GM18517 (cell line): Measurements from ENCODE around the gene MLLT3.

Experiments used
- ATAC-seq: cut with Tn5 transposase; IDR thresholded peaks from one replicate; pipeline ENCODE4 v1.9.1; 2021; ENCODE audit warnings: mild to moderate bottlenecking, moderate library complexity; ENCODE audit not compliant: unreplicated experiment

MLLT3 gene

GRCh38 chr9:20630241-20630943 is 8.1 kb upstream of the MLLT3 start:
- no peak for ATAC-seq

GRCh38 chr9:20625003-20625349 is 2.7 kb upstream of the MLLT3 start:
- ATAC-seq, result no peak

- ATAC-seq, result peak; percentile 33
These were observed 2.1 kb upstream of the MLLT3 start for GRCh38 chr9:20624201-20625002.

GRCh38 chr9:20623748-20624124 is 1.4 kb upstream of the MLLT3 start:
- no peak for ATAC-seq

- no peak for ATAC-seq
These were observed 885 bp upstream of the MLLT3 start for GRCh38 chr9:20623021-20623747.

- ATAC-seq, result peak; percentile 8
These were observed 599 bp downstream of the MLLT3 start for GRCh38 chr9:20621471-20622329.

- no peak for ATAC-seq
These were observed 1.4 kb downstream of the MLLT3 start for GRCh38 chr9:20620650-20621470.

- ATAC-seq, result no peak
These were observed 2.7 kb downstream of the MLLT3 start for GRCh38 chr9:20619487-20620200.

GRCh38 chr9:20618361-20618802 is 3.9 kb downstream of the MLLT3 start:
- ATAC-seq, result no peak

- ATAC-seq, result no peak
These were observed 5.5 kb downstream of the MLLT3 start for GRCh38 chr9:20616808-20617207.

- no peak for ATAC-seq
These were observed 7.6 kb downstream of the MLLT3 start for GRCh38 chr9:20614602-20615216.

GRCh38 chr9:20611691-20612287 is 10.5 kb downstream of the MLLT3 start:
- no peak for ATAC-seq

- no peak for ATAC-seq
These were observed 11.7 kb downstream of the MLLT3 start for GRCh38 chr9:20610591-20610990.

- ATAC-seq, result no peak
These were observed 13.7 kb downstream of the MLLT3 start for GRCh38 chr9:20608582-20608981.

- ATAC-seq, result no peak
These were observed 15.6 kb downstream of the MLLT3 start for GRCh38 chr9:20606652-20607051.

GRCh38 chr9:20604562-20604961 is 17.7 kb downstream of the MLLT3 start:
- peak; percentile 77 for ATAC-seq

- no peak for ATAC-seq
These were observed 18.6 kb downstream of the MLLT3 start for GRCh38 chr9:20603524-20604268.

- no peak for ATAC-seq
These were observed 21.0 kb downstream of the MLLT3 start for GRCh38 chr9:20601292-20601691.
